A204.1 (cell line): ENCODE results near the gene ANKRD28.
"Not testable (repeated sequence)": the region's sequence is repeated elsewhere in the genome, so short reads cannot be mapped to it uniquely, and the experiment has no call there.

Source experiments
- FAIRE-seq: peaks from 2 replicates; lab custom pipeline; 2012; peaks lifted over from hg19 to GRCh38; lab: Jason Lieb, UNC

ANKRD28 gene

GRCh38 chr3:15634671-15635070, 163.1 kb downstream of the ANKRD28 start:
- FAIRE-seq, result no peak

GRCh38 chr3:15633766-15634598, 163.8 kb downstream of the ANKRD28 start:
- peak; percentile 99 for FAIRE-seq

GRCh38 chr3:15633159-15633558, 164.6 kb downstream of the ANKRD28 start:
- no peak for FAIRE-seq

GRCh38 chr3:15632212-15632580, 165.6 kb downstream of the ANKRD28 start:
- FAIRE-seq, result no peak

GRCh38 chr3:15631426-15632211, 166.2 kb downstream of the ANKRD28 start:
- no peak for FAIRE-seq

GRCh38 chr3:15630646-15631350, 167.0 kb downstream of the ANKRD28 start:
- peak; percentile 99 for FAIRE-seq

- FAIRE-seq, result peak; percentile 99
Observed at GRCh38 chr3:15629860-15630597, 167.8 kb downstream of the ANKRD28 start.

- no peak for FAIRE-seq
Observed at GRCh38 chr3:15628967-15629366, 168.8 kb downstream of the ANKRD28 start.

GRCh38 chr3:15623535-15624440, 174.0 kb downstream of the ANKRD28 start:
- no peak for FAIRE-seq

- FAIRE-seq, result not testable (repeated sequence)
Observed at GRCh38 chr3:15619659-15620464, 177.9 kb downstream of the ANKRD28 start.
